PC-3 (cell line): Measurements from ENCODE around the gene SPTLC2. TPM values are rescaled to one million over a fixed set of nuclear protein-coding genes. Genes with fewer than 3 reads are reported as not detected.

ENCODE experiments used
- ATAC-seq: fragments of 200-7000 bp; cut with Tn5 transposase; 2 replicates; pipeline ENCODE4 v1.9.1; 2020; ENCODE audit warnings: mild to moderate bottlenecking, moderate library complexity
- BruUV-seq: library from RNA; stranded (reverse); fragments of 400-500 nt; replicated peaks from 2 replicates; lab custom pipeline; 2021; lab: Mats Ljungman, UMichigan
- CTCF ChIA-PET: fragments of 300-600 bp; sonication (Branson Sonifier 250); formaldehyde crosslinking; loops from one replicate; lab custom pipeline; 2022; ENCODE audit warnings: antibody characterized with exemption; lab: Charles Lee
- POLR2A ChIA-PET: fragments of 300-600 bp; sonication (Branson Sonifier 250); formaldehyde crosslinking; loops from one replicate; lab custom pipeline; 2022; ENCODE audit warnings: antibody characterized with exemption; ENCODE audit not compliant: unreplicated experiment; lab: Charles Lee
- DNase-seq: peaks from one replicate; pipeline ENCODE4 v3.0.0-alpha.2; 2015
- H2AFZ ChIP-seq: fragments of 300-600 bp; sonication (generic); 2 replicates; pipeline ENCODE4 v1.6.0; 2016; ENCODE audit warnings: antibody characterized with exemption, low read length
- H3F3A ChIP-seq: fragments of 300-600 bp; sonication (generic); one replicate; pipeline ENCODE4 v1.6.0; 2017; ENCODE audit warnings: antibody characterized with exemption, low read length, control low read depth, mild to moderate bottlenecking; ENCODE audit not compliant: unreplicated experiment
- H3K27ac ChIP-seq: fragments of 300-600 bp; sonication (generic); 2 replicates; pipeline ENCODE4 v1.5.1; 2016; ENCODE audit warnings: mild to moderate bottlenecking, low read length
- H3K27me3 ChIP-seq: fragments of 300-600 bp; sonication (generic); 2 replicates; pipeline ENCODE4 v1.6.1; 2016; ENCODE audit warnings: low read length, mixed read lengths
- H3K36me3 ChIP-seq: fragments of 300-600 bp; sonication (generic); 2 replicates; pipeline ENCODE4 v1.6.1; 2016; ENCODE audit warnings: low read depth, mixed run types, low read length, mixed read lengths
- H3K4me1 ChIP-seq: fragments of 300-600 bp; sonication (generic); 2 replicates; pipeline ENCODE4 v1.5.1; 2016; ENCODE audit warnings: low read length; ENCODE audit not compliant: insufficient read depth
- H3K4me2 ChIP-seq: fragments of 300-600 bp; sonication (generic); 2 replicates; pipeline ENCODE4 v1.6.0; 2016; ENCODE audit warnings: low read length
- H3K4me3 ChIP-seq: fragments of 300-600 bp; sonication (generic); 2 replicates; pipeline ENCODE4 v1.5.1; 2016; ENCODE audit warnings: mild to moderate bottlenecking, low read length, mixed read lengths
- H3K79me2 ChIP-seq: fragments of 300-600 bp; sonication (generic); 2 replicates; pipeline ENCODE4 v1.6.1; 2017; ENCODE audit warnings: low read length, mixed read lengths
- H3K9ac ChIP-seq: fragments of 300-600 bp; sonication (generic); 2 replicates; pipeline ENCODE4 v1.6.0; 2016; ENCODE audit warnings: mild to moderate bottlenecking, low read length
- H3K9me2 ChIP-seq: fragments of 300-600 bp; sonication (generic); replicated peaks from 2 replicates; pipeline ENCODE4 v1.6.1; 2016; ENCODE audit warnings: mixed run types, low read length, mixed read lengths
- H3K9me3 ChIP-seq: fragments of 300-600 bp; sonication (generic); 2 replicates; pipeline ENCODE4 v1.6.1; 2016; ENCODE audit warnings: low read length, mixed read lengths
- H4K20me1 ChIP-seq: fragments of 300-600 bp; sonication (generic); 2 replicates; pipeline ENCODE4 v1.6.1; 2016; ENCODE audit warnings: low read length, mixed read lengths
- CTCF ChIP-seq: fragments of 300-600 bp; sonication (generic); conservative IDR thresholded peaks from 2 replicates; pipeline ENCODE4 v1.5.1; 2017; ENCODE audit warnings: antibody characterized with exemption, low read depth, mild to moderate bottlenecking, low read length
- EZH2 ChIP-seq: fragments of 300-600 bp; sonication (generic); IDR thresholded peaks from one replicate; pipeline ENCODE4 v1.6.1; 2017; ENCODE audit warnings: antibody characterized with exemption, mild to moderate bottlenecking, low read length; ENCODE audit not compliant: unreplicated experiment
- EZH2phosphoT487 ChIP-seq: fragments of 300-600 bp; sonication (generic); IDR thresholded peaks from 2 replicates; pipeline ENCODE4 v1.6.1; 2018; ENCODE audit warnings: mild to moderate bottlenecking, antibody characterized with exemption, low read length, borderline replicate concordance
- intact Hi-C: fragments of 100-400 bp; cut with micrococcal nuclease; formaldehyde crosslinking; loops from 2 replicates; pipeline ENCODE4 v1.9.0; 2023
- total RNA-seq: library from RNA; depleted of rRNA; stranded (reverse); fragments of >200 nt; gene quantifications from 2 replicates; pipeline ENCODE4 v1.2.3, GENCODE V29; 2014

SPTLC2 gene
- total RNA-seq, 1 experiment from 2014 or later: 27.6 TPM

- no TSS peak for BruUV-seq
- Histone ChIP-seq H3K79me2 (peaks cover 48% of the 10 kb centered on the region), H3K4me3 (no peak overlapping the region), H3K27ac (no peak overlapping the region), H3K27me3 (no peaks in the 10 kb centered on the region), H3K4me1 (peaks cover 11% of the 10 kb centered on the region), H3F3A (no peaks in the 10 kb centered on the region), H3K9me3 (no peaks in the 10 kb centered on the region), H3K9ac (no peak overlapping the region), H2AFZ (no peak overlapping the region), H3K36me3 (peaks cover 19% of the 10 kb centered on the region; the same call in 1 of the 2 replicates), H4K20me1 (no peaks in the 10 kb centered on the region), H3K4me2 (no peak overlapping the region), H3K9me2 (no peaks in the 10 kb centered on the region)
- ATAC-seq (no peak), DNase-seq (no peak)
- ChIA-PET POLR2A (interaction anchor here (0.7 kb wide), 1 partner anchor 17 kb away, joined by 10 read pairs; no protein-coding TSS in a partner anchor), CTCF (no interaction called here)
- TF ChIP-seq CTCF: no peak
- TF ChIP-seq EZH2: no peak
- no peak for TF ChIP-seq EZH2phosphoT487
- intact Hi-C loops: no loop called here
Observed at GRCh38 chr14:77598366-77599070, 17.9 kb downstream of the SPTLC2 start.

GRCh38 chr14:77593501-77593961 is 22.9 kb downstream of the SPTLC2 start:
- TF ChIP-seq CTCF (no peak), EZH2 (no peak), EZH2phosphoT487 (no peak)
- H3K4me2 ChIP-seq: peak overlapping the region; percentile 75
- peak; percentile 91 for ATAC-seq
- H3K79me2 ChIP-seq: peaks cover 43% of the 10 kb centered on the region
- no peak overlapping the region for H3K9ac ChIP-seq
- H3K27me3 ChIP-seq: no peaks in the 10 kb centered on the region
- H3K9me3 ChIP-seq: no peaks in the 10 kb centered on the region
- intact Hi-C loops: loop anchor here (1.0 kb wide), 1 partner anchor 31 kb away; no protein-coding TSS in a partner anchor
- H3K4me1 ChIP-seq: peaks cover 31% of the 10 kb centered on the region
- H2AFZ ChIP-seq: 0 out of 2 replicates have a peak overlapping the region, but pooled peaks have one; percentile 2
- H3K36me3 ChIP-seq: peaks cover 31% of the 10 kb centered on the region; the same call in 1 of the 2 replicates
- H3K9me2 ChIP-seq: no peaks in the 10 kb centered on the region
- H3K27ac ChIP-seq: peak overlapping the region; percentile 60
- no peaks in the 10 kb centered on the region for H3F3A ChIP-seq
- POLR2A ChIA-PET: interaction anchor here (0.6 to 1.0 kb wide), 3 partner anchors 9 to 114 kb away, joined by 3 to 7 read pairs (median 3); no protein-coding TSS in a partner anchor
- BruUV-seq: no TSS peak
- CTCF ChIA-PET: no interaction called here
- H3K4me3 ChIP-seq: peak overlapping the region; percentile 42
- peak; percentile 82 for DNase-seq
- H4K20me1 ChIP-seq: 0 out of 2 replicates have a peak, but pooled peaks cover 4% of the 10 kb centered on the region
